ENCODE results near the gene ATP1A2.

Gene ATP1A2

GRCh38 chr1:160186246-160186645, 70.7 kb downstream of the ATP1A2 start:
- no peak for DNase-seq

DNA sequence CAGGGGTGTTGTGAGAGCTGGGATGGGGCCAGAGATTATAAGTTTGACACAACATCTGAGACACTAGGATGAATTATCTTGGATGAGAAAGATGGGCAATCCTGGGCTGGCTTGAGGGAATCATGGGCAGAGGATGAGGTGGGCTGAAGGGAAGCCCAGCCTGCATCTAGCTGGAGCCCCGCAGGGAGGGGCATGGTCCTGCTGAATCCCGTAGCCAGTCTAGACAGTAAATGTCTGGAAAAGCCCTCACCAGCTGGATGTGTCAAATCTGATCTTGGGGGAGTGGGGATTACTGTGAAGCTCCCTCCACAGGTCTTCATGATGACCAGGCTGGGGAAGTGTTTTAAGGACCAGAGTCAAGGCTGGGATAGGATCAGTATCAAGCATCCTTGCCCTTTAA, 71.2 kb downstream of the ATP1A2 start:
- DNase-seq, result no peak

GRCh38 chr1:160187407-160187806, 71.8 kb downstream of the ATP1A2 start:
- DNase-seq, result no peak

- no peak for DNase-seq
Observed at GRCh38 chr1:160188341-160188740, 72.8 kb downstream of the ATP1A2 start.

DNA sequence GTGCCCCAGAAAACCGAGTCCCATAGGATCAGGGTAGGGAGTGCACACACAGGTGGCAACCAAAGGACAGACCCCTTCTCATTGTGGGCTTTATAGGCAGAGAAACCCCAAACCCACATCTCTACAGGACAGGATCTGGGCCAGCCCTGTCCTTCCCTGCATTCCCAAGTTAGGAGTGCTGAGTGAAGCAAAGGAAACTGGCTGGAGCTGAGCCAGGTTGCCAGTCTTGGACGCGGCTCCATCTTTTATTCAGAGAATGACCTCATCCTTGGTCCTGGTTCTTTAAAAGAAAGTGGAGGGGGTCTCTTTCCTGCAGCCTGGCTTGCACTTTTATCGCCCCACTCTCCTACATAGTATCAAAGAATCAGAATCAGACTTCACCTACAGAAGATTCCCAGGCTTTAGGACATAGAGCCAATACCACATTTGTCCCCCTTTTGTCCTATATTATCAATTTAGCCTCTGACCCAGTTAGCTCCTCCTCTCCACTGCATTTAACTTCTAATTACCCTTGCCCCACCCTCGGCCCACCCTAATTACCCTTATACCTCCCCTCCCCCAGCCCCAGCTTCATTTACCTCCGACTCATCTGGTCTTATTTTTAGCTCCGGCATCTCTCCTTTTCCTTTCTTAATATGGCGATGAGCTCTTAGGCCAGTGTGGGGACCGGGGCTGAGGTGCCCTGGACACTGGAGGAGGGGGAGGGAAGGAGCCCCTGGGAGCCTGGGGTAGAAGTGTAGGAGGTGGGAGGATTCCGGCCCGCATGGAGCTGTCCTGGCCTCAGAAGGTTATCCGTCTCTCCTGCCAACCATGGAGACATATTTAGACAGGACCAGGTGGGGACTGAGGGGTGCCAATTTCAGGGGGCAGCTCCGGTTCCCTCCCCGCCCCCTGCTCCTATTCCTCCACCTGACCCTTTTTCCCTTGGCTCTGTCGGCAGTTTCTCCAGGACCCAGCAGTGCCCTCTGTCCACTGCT, 74.4 kb downstream of the ATP1A2 start, which contains the start of gene CASQ1:
CASQ1 (plus strand) TSS at position 927 of the 977 bp plus-strand sequence. CDS start 177 bp downstream, outside the sequence.
- DNase-seq, result no peak

- no peak for DNase-seq
Observed at GRCh38 chr1:160191756-160192155, 76.2 kb downstream of the ATP1A2 start.

DNA sequence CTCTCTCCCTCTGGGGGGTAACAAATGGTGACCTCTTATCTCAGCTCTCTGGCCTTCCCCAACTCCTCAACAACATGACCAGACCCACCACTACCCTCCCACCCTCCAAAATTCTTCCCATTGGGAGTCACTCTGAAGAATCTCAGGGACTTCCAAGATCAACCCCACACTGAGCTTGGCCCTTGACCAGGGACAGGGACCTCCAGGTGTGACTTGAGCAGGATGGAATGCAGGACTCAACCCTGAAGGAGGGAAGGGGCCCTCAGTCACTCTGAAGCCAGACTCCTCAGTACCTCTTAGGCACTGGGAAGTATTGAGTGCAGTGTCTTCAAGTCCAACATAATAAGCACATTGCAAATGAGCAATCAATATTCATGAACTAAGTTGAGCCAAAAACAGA, 76.7 kb downstream of the ATP1A2 start:
- DNase-seq, result no peak
